ENCODE measurements around the gene KSR1. TPM values are rescaled to one million over a fixed set of nuclear protein-coding genes. Genes with fewer than 3 reads are reported as not detected.

Gene KSR1
- total RNA-seq, 1 experiment from 2014 or later: 41.7 TPM

GRCh38 chr17:27593857-27594255, 137.6 kb downstream of the KSR1 start:
- BruUV-seq (replicated peaks): no TSS peak
- TF ChIP-seq CTCF (conservative IDR thresholded peaks at IDR 0.05; ENCODE audit: low read depth, low read length) (no peak), EZH2 (IDR thresholded peaks at IDR 0.05; ENCODE audit: borderline replicate concordance, low read depth, low read length, poor library complexity, severe bottlenecking) (no peak)
- intact Hi-C loops (cut with micrococcal nuclease; ENCODE audit: unreplicated experiment): loop anchor here (10.0 kb wide), 1 partner anchor 49 kb away; no protein-coding TSS in a partner anchor
- ChIA-PET CTCF (no interaction called here), POLR2A (ENCODE audit: low non-redundant PET) (no interaction called here)
- H3K27me3 ChIP-seq (replicated peaks; ENCODE audit: insufficient read depth, low read depth, low read length, poor library complexity): no peaks in the 10 kb centered on the region
- no peak for DNase-seq (ENCODE audit: low spot score)
- no peaks in the 10 kb centered on the region for H3K36me3 ChIP-seq (ENCODE audit: insufficient read depth, low read length, poor library complexity, severe bottlenecking)
- H3K27ac ChIP-seq (ENCODE audit: low read depth, low read length, poor library complexity, severe bottlenecking): no peak overlapping the region
- no peaks in the 10 kb centered on the region for H3K9me3 ChIP-seq (ENCODE audit: low read depth, low read length, poor library complexity, severe bottlenecking)
- H3K4me1 ChIP-seq (ENCODE audit: insufficient read depth, low read length, poor library complexity, severe bottlenecking): no peaks in the 10 kb centered on the region
- no peak overlapping the region for H3K4me3 ChIP-seq (ENCODE audit: low read depth, low read length, poor library complexity, severe bottlenecking)

- no peak for DNase-seq (ENCODE audit: low spot score)
- Histone ChIP-seq H3K4me3 (ENCODE audit: low read depth, low read length, poor library complexity, severe bottlenecking) (no peak overlapping the region), H3K27ac (ENCODE audit: low read depth, low read length, poor library complexity, severe bottlenecking) (no peak overlapping the region), H3K9me3 (ENCODE audit: low read depth, low read length, poor library complexity, severe bottlenecking) (no peaks in the 10 kb centered on the region), H3K4me1 (ENCODE audit: insufficient read depth, low read length, poor library complexity, severe bottlenecking) (no peaks in the 10 kb centered on the region), H3K36me3 (ENCODE audit: insufficient read depth, low read length, poor library complexity, severe bottlenecking) (no peaks in the 10 kb centered on the region), H3K27me3 (replicated peaks; ENCODE audit: insufficient read depth, low read depth, low read length, poor library complexity) (no peaks in the 10 kb centered on the region)
- POLR2A ChIA-PET (ENCODE audit: low non-redundant PET): no interaction called here
- intact Hi-C loops (cut with micrococcal nuclease; ENCODE audit: unreplicated experiment): loop anchor here (10.0 kb wide), 1 partner anchor 50 kb away; no protein-coding TSS in a partner anchor
- BruUV-seq (replicated peaks): no TSS peak
- CTCF ChIA-PET: no interaction called here
- TF ChIP-seq CTCF (conservative IDR thresholded peaks at IDR 0.05; ENCODE audit: low read depth, low read length) (no peak), EZH2 (IDR thresholded peaks at IDR 0.05; ENCODE audit: borderline replicate concordance, low read depth, low read length, poor library complexity, severe bottlenecking) (no peak)
Measured at GRCh38 chr17:27595208-27595607, 139.0 kb downstream of the KSR1 start.

GRCh38 chr17:27596096-27596495, 139.8 kb downstream of the KSR1 start:
- Histone ChIP-seq H3K27me3 (replicated peaks; ENCODE audit: insufficient read depth, low read depth, low read length, poor library complexity) (no peaks in the 10 kb centered on the region), H3K9me3 (ENCODE audit: low read depth, low read length, poor library complexity, severe bottlenecking) (no peaks in the 10 kb centered on the region), H3K4me1 (ENCODE audit: insufficient read depth, low read length, poor library complexity, severe bottlenecking) (no peaks in the 10 kb centered on the region), H3K36me3 (ENCODE audit: insufficient read depth, low read length, poor library complexity, severe bottlenecking) (peaks cover 3% of the 10 kb centered on the region), H3K27ac (ENCODE audit: low read depth, low read length, poor library complexity, severe bottlenecking) (no peak overlapping the region), H3K4me3 (ENCODE audit: low read depth, low read length, poor library complexity, severe bottlenecking) (no peak overlapping the region)
- BruUV-seq (replicated peaks): no TSS peak
- TF ChIP-seq CTCF (conservative IDR thresholded peaks at IDR 0.05; ENCODE audit: low read depth, low read length) (no peak), EZH2 (IDR thresholded peaks at IDR 0.05; ENCODE audit: borderline replicate concordance, low read depth, low read length, poor library complexity, severe bottlenecking) (no peak)
- CTCF ChIA-PET: no interaction called here
- intact Hi-C loops (cut with micrococcal nuclease; ENCODE audit: unreplicated experiment): loop anchor here (10.0 kb wide), 1 partner anchor 51 kb away; no protein-coding TSS in a partner anchor
- DNase-seq (ENCODE audit: low spot score): no peak
- POLR2A ChIA-PET (ENCODE audit: low non-redundant PET): no interaction called here
